CD4-positive, alpha-beta T cell treated with Interleukin-15 for 4 hours (primary cell): ENCODE data around the gene TTLL10.

Experiments used
- DNase-seq: peaks from one replicate; pipeline ENCODE4 v3.0.0-alpha.2; 2020; ENCODE audit warnings: low spot score

The TTLL10 gene

GRCh38 chr1:1222575-1223225, 49.0 kb downstream of the TTLL10 start:
- DNase-seq, result no peak

DNA sequence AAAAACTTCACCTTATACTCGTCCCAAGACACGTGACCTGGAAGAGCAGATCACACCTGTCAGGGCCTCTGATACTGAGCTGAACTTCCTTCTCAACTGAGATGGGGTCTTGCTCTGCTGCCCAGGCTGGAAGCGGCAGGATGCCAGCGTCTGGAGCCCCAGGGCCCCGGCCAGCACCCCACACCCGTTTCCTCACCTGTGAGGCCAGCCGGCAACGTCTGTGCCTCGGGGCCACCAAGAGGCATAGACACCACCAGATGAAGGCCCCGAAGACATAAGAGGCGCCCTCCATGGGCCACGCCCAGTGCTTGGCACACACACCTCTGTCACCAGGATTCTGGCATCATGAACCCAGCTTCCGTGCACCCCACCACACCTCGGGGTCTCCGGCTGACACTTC, 49.6 kb downstream of the TTLL10 start:
- DNase-seq, result no peak

DNA sequence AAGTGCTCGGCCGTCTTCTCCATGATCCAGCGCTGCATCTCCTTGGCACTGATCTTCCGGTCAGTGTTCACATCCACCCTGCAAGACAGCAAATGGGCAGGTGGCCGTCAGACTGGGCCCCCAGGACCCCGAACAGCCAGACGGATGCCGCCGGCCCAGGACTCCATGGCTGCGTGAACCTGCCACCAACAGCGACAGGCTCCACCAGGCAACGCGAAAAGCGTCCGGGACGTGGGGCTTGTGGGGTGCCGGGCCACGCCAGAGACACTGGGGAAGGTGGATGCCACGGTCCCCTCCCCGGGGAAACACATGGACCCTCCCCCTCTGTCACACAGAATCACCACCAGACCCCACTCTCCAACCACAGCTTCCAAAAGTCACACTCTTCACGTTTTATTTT, 50.2 kb downstream of the TTLL10 start:
- no peak for DNase-seq

- DNase-seq, result no peak
These were observed 51.7 kb downstream of the TTLL10 start for GRCh38 chr1:1225238-1225845.

GRCh38 chr1:1225913-1226312, 52.2 kb downstream of the TTLL10 start:
- no peak for DNase-seq

DNA sequence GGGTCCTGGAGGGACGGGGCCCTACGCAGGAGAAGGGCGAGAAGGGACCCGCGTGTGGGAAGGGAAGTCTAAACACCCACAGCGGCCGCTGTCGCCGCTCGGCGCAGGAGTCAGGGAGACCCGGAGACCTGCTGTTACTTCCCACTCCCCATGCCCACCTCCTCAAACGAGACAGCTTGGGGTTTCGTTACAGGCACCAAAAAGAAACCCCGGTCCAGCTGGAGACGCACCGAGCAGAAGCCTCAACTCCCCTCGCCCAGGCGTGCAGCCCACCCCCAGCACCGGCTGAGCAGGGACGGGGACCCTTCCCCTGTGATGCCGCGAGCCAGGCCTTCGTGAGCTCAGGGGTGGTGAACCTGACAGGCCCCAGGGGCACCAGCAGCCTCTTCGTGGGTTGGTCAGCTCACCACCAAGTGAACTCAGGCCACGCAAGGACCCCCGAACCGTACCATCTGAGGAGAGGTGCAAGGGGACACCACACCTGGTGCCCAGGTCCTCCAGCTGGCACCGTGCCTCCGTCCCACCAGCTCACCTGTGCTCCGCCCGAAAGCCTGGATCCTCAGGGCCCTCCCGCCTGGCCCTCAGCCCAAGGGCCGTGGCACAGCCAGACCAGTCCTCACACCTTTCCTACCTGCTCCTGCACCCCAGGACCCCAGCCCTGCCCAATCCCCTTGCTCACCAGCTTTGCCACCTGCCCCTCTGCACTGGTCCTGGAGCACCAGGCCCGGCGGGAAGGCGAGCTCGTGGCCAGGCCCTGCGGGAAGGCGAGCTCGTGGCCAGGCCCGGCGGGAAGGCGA, 53.1 kb downstream of the TTLL10 start:
- DNase-seq, result no peak

GRCh38 chr1:1227386-1227785, 53.7 kb downstream of the TTLL10 start:
- no peak for DNase-seq

DNA sequence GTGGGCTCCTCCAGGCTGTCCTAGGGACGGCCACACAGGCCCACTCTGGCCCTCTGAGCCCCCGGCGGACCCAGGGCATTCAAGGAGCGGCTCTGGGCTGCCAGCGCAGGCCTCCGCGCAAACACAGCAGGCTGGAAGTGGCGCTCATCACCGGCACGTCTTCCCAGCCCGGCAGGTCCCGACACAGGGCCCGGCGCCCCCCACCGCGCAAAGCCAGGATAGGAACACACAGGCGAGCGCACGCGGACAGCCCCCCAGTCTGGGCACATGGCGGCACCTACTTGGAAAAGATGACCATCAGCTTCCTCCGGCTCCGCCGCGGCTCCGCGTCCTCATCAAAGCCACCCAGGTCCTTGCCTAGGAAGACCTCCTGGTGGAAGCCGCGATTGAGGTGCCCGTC, 54.5 kb downstream of the TTLL10 start:
- DNase-seq, result no peak

DNA sequence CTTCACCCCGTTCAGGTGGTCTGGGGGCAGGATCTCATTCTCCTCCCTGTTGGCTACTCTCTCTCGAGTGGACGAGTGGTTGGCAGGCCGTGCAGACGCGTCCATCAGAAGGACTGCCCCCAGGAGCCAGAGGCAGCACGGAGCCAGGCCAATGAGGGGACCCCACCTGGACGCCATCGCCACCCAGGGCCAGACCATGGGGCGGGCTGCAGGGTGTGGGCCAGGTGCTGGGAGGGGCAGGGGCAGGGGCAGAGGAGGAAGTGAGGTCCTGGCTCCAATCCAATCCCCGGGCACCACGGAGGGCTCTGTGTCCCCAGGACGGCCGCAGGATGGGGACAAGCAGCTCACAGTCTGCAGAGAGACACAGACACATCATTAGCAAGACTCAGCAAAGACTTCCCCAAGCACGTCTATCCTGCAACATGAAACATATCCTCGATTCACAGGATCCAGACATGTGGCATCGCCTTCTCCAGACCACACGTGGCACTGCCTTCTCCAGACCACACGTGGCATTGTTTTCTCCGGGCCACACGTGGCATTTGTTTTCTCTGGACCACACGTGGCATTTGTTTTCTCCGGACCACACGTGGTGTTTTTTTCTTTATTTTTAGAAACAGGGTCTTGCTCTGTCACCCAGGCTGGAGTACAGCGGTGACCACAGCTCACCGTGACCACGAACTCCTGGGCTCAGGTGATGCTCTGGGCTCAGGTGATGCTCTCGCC, 55.1 kb downstream of the TTLL10 start:
- DNase-seq, result no peak

- DNase-seq, result no peak
These were observed 56.1 kb downstream of the TTLL10 start for GRCh38 chr1:1229770-1230169.

GRCh38 chr1:1230656-1231399, 57.1 kb downstream of the TTLL10 start:
- DNase-seq, result no peak

DNA sequence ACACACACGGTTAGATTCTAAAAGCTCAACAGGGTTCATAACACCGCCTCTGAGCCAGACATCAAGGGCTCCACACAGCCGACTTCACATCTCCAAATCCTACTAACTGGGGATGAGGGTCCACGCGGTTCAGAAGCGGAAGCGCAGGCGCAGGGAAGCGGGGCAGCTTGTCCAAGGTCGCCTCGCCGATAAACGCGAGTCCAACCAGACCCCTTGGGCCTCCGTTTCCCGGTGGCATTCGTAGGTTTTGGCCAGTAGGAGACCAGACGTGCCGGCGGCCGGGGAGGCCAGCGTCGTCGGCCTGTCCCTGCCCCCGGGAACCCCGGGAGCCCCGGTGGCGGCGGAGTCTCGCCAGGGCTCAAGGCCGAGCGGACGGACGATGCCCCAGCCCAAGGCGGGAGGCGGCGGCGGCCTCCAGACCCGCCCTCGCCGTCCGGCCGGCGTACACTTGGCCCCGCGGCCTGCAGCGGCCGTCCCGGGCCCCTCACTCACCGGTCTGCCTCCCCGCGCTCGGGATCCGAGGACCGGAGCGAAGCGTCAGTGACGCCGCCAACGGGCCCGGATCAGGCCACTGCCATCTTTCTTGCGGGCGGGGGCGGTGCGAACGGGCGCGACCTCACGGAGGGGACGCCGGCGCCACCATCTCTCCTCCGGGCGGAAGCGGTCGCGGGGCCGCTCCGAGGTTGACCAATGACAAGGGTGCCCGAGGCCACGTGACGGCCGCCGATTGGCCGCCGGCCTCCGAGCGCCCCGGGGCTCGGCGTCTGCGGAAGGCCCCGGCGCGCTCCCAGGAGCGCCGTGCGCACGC, 57.9 kb downstream of the TTLL10 start, which contains the start of gene SDF4:
SDF4 (minus strand) TSS at position 602 of the 808 bp plus-strand sequence. CDS start 3,229 bp downstream, outside the sequence.
- peak; percentile 97 for DNase-seq

GRCh38 chr1:1232208-1232795, 58.6 kb downstream of the TTLL10 start, which contains the start of gene B3GALT6:
Gene B3GALT6, plus strand, starts transcription at chr1:1232237. Its CDS starts 42 bp downstream, at chr1:1232279.
- no peak for DNase-seq

DNA sequence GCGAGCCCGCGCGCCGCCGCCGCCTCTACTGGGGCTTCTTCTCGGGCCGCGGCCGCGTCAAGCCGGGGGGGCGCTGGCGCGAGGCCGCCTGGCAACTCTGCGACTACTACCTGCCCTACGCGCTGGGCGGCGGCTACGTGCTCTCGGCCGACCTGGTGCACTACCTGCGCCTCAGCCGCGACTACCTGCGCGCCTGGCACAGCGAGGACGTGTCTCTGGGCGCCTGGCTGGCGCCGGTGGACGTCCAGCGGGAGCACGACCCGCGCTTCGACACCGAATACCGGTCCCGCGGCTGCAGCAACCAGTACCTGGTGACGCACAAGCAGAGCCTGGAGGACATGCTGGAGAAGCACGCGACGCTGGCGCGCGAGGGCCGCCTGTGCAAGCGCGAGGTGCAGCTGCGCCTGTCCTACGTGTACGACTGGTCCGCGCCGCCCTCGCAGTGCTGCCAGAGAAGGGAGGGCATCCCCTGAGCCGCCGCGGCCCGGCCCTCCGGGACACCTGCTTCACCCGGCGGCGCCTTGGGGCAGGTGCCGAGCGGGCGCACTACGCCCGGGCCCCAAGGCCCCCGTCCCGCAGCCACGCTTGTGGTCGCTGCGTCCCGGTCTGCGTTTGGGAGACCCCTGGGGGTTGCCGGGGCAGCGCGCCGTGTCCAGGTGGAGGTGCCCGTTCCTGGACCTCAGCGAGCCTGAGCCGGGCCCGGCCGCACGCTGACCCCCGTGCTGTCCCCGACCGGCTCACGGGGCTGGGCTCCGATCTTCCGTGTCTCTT, 59.3 kb downstream of the TTLL10 start:
- DNase-seq, result no peak

GRCh38 chr1:1233567-1233892, 59.9 kb downstream of the TTLL10 start:
- DNase-seq, result no peak

DNA sequence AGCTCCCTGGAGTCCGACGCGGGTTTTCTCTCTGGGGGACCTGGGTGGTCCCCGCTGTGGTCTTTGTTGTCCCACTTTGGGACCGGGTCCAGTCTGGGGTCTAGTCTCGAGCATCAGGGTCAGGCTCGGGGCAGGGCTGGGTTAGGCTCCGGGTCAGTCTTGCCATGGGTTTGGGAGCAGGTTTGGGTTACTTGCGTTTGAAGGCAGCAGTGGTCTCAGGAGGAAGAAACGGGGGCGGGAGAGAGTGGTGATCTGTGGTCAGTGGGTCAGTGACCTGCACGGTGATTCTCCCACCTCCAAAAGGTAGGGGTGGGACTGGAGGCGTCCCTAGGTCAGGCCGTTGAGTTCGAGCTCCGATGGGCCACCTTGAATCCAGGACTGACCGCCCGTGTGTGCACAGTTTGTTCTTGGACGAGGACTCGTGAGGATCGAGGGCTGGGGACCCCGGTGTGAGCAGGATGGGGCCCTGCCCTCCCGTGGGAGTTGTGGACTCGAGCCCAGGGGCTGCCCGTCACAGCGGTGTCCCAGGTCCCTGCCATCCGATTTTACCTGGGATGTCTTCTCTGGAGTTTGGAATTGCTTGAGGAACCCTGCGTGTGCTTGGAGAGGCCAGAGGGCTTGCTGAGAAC, 60.6 kb downstream of the TTLL10 start:
- no peak for DNase-seq

- DNase-seq, result no peak
These were observed 61.5 kb downstream of the TTLL10 start for GRCh38 chr1:1235016-1235744.

DNA sequence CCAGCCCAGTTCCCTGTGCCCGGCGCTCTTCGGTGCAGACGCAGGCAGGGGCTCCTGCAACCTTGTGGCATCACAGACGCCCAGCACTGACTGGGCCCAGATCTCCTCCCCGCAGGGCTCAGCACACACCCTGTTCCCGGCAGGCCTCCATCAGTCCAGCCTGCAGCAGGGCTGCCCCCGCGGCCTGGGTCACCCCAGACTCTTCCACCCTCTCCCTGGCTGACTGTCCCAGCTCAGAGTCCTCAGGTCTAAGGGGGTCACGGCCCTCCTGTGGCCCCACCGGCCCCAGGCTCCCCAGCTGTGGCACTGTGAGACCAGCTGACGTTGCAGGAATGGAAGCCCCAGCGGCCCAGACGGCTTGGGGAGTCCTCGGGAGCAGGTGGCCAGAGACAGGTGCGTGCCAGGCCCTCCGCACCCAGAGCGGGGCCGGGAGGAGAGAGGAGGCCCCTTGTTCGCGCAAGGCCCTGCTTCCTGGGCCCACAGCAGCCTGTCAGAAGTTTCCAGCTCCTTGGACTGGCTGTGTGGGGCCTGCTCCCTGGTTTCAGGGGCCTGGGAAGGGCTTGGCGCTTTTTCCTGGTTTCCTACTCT, 62.6 kb downstream of the TTLL10 start:
- DNase-seq, result no peak
